Spleen (tissue), 11 donors: ENCODE data around the gene RPRD1B. TPM values are rescaled to one million over a fixed set of nuclear protein-coding genes. Genes with fewer than 3 reads are reported as not detected.
A peak's percentile ranks its signal among the peaks of the same experiment; 100 is the strongest.

ENCODE experiments used
- DNase-seq: peaks from one replicate; pipeline ENCODE4 v3.0.0-alpha.2; 2020
- H3K27ac ChIP-seq, 8 donors: fragments of 200-600 bp; sonication (generic) in 7 of 8; 1 replicate in 4 of 8; 2 replicates in 4 of 8; pipeline versions ENCODE4 v1.5.0 to v1.8.0; 2016 to 2021; ENCODE audit warnings: inconsistent platforms in 4 of 8, mild to moderate bottlenecking in 4 of 8, moderate library complexity in 1 of 8
- H3K27me3 ChIP-seq, 7 donors: fragments of 200-600 bp; sonication (generic) in 6 of 7; replicated peaks in 1 of 7; 1 replicate in 4 of 7; 2 replicates in 3 of 7; pipeline versions ENCODE4 v1.5.0 to v1.8.0; 2016 to 2021; ENCODE audit warnings: inconsistent platforms in 3 of 7, mild to moderate bottlenecking in 1 of 7
- H3K36me3 ChIP-seq, 6 donors: fragments of 200-600 bp; sonication (generic) in 5 of 6; 1 replicate in 4 of 6; 2 replicates in 2 of 6; pipeline versions ENCODE4 v1.5.0 to v1.8.0; 2016 to 2021; ENCODE audit warnings: inconsistent platforms in 2 of 6
- H3K4me1 ChIP-seq, 6 donors: fragments of 200-600 bp; sonication (generic) in 5 of 6; 1 replicate in 3 of 6; 2 replicates in 3 of 6; pipeline versions ENCODE4 v1.5.0 to v1.8.0; 2016 to 2021; ENCODE audit warnings: inconsistent platforms in 3 of 6
- H3K4me3 ChIP-seq, 8 donors: fragments of 200-600 bp; sonication (generic) in 7 of 8; 1 replicate in 4 of 8; 2 replicates in 4 of 8; pipeline versions ENCODE4 v1.5.0 to v1.8.0; 2016 to 2021; ENCODE audit warnings: inconsistent platforms in 4 of 8, mild to moderate bottlenecking in 4 of 8, moderate library complexity in 2 of 8
- H3K9me3 ChIP-seq, 8 donors: fragments of 200-600 bp; sonication (generic) in 7 of 8; 1 replicate in 4 of 8; 2 replicates in 4 of 8; pipeline versions ENCODE4 v1.5.0 to v1.8.0; 2016 to 2021; ENCODE audit warnings: inconsistent platforms in 4 of 8
- CTCF ChIP-seq, 11 experiments: fragments of 200-600 bp in 7 of 11; fragments of 450-650 bp in 4 of 11; sonication (generic) in 4 of 11; IDR thresholded peaks in 8 of 11; conservative IDR thresholded peaks in 3 of 11; 1 replicate in 7 of 11; 2 replicates in 4 of 11; pipeline versions ENCODE4 v1.4.0 to v1.8.0; 2016 to 2021; ENCODE audit warnings: antibody characterized with exemption in 11 of 11, inconsistent platforms in 4 of 11, mild to moderate bottlenecking in 1 of 11
- POLR2A ChIP-seq, 3 donors: fragments of 450-650 bp; IDR thresholded peaks; one replicate each; pipeline ENCODE4 v1.5.1; 2017; ENCODE audit warnings: antibody characterized with exemption in 3 of 3, mild to moderate bottlenecking in 1 of 3
- POLR2AphosphoS5 ChIP-seq, 3 donors: sonication (generic); formaldehyde crosslinking; IDR thresholded peaks; one replicate each; pipeline ENCODE4 v1.5.1; 2017; ENCODE audit warnings: antibody characterized with exemption in 3 of 3
- WGBS, 5 donors: extraction: QIAGEN DNeasy Blood & Tissue Kit in 3 of 5; methylation state at CpG; one replicate each; pipeline versions ENCODE4 v1.1.5 to v1.1.7; 2013 to 2018; 5-methylcytosine and 5-hydroxymethylcytosine counted together
- intact Hi-C: fragments of 100-400 bp; cut with DNase I; formaldehyde crosslinking; loops from one replicate; pipeline ENCODE4 v1.15.0; 2023; ENCODE audit warnings: low total_unique reads
- polyA plus RNA-seq, 3 donors: library from polyadenylated mRNA; stranded (reverse); fragments of 200-250 nt; gene quantifications; one replicate each; pipeline ENCODE4 v1.2.1, GENCODE V29; 2013
- total RNA-seq, 7 donors: library from RNA; depleted of rRNA in 3 of 7; stranded (reverse); fragments of >200 nt in 3 of 7; fragmentation: NEBNext Ultra II Directional in 4 of 7; extraction: Animal tissue kit (Norgen Biotek cat#: 25700) in 4 of 7; gene quantifications; one replicate each; pipeline versions ENCODE4 v1.1.0 to v1.2.1, GENCODE V29; 2016 to 2021
- donor health status: healthy with polysubstance abuse.
- donor health status: DM: no; HTN: no; CAD: no; lungs with moderate emphysema.
- donor health status: DM: no; HTN: no; CAD: no.
- donor health status: Bipolar disorder and iron deficiency.
- donor health status: healthy.
- donor health status: DM: no; HTN: no; CAD: no.
- donor health status: DM: yes; HTN: yes; CAD: no.

The RPRD1B gene
- total and polyA plus RNA-seq, 10 donors: 7.1 to 42.0 (median 31.2) TPM

- peaks cover 2 to 95% (median 47%) of the 10 kb centered on the region in 6 donors for H3K36me3 ChIP-seq
- intact Hi-C loops: loop anchor here (5.0 kb wide), 1 partner anchor 167 kb away; no protein-coding TSS in a partner anchor
- 62 to 84% (median 69%) methylated on average over 4 of the region's 4 CpGs for WGBS, 5 donors
Measured at GRCh38 chr20:38055294-38055693, 21.7 kb downstream of the RPRD1B start.

GRCh38 chr20:38055848-38056247 lies 22.3 kb downstream of the RPRD1B start:
- no peaks in the 10 kb centered on the region for H3K9me3 ChIP-seq
- no peak overlapping the region for H3K27ac ChIP-seq
- intact Hi-C loops: loop anchor here (5.0 kb wide), 1 partner anchor 166 kb away; no protein-coding TSS in a partner anchor
- 78 to 92% (median 89%) methylated on average over 6 of the region's 6 CpGs for WGBS, 5 donors
- no peak for DNase-seq
- peaks cover 3 to 32% (median 9%) of the 10 kb centered on the region in 6 donors for H3K4me1 ChIP-seq
- H3K27me3 ChIP-seq: no peaks in the 10 kb centered on the region
- H3K36me3 ChIP-seq: peaks cover 3 to 95% (median 50%) of the 10 kb centered on the region in 6 donors
- TF ChIP-seq CTCF (IDR thresholded peaks at IDR 0.05 in 8 of 11, conservative IDR thresholded peaks at IDR 0.05 in 3 of 11): no peak
- TF ChIP-seq POLR2A (IDR thresholded peaks at IDR 0.05): no peak
- no peak for TF ChIP-seq POLR2AphosphoS5 (IDR thresholded peaks at IDR 0.05)
- H3K4me3 ChIP-seq: no peak overlapping the region

More at GRCh38 chr20:38055294-38055693, 21.7 kb downstream of the RPRD1B start:
- no peaks in the 10 kb centered on the region for H3K27me3 ChIP-seq
- TF ChIP-seq POLR2AphosphoS5 (IDR thresholded peaks at IDR 0.05): no peak
- no peak overlapping the region for H3K27ac ChIP-seq
- no peaks in the 10 kb centered on the region for H3K9me3 ChIP-seq
- no peak overlapping the region for H3K4me3 ChIP-seq
- peaks cover 3 to 27% (median 9%) of the 10 kb centered on the region in 6 donors for H3K4me1 ChIP-seq
- no peak for DNase-seq

GRCh38 chr20:38057351-38057972 lies 23.9 kb downstream of the RPRD1B start:
- Histone ChIP-seq H3K27me3 (no peaks in the 10 kb centered on the region), H3K4me1 (peaks cover 3 to 33% (median 9%) of the 10 kb centered on the region in 6 donors), H3K36me3 (peaks cover 3 to 95% (median 52%) of the 10 kb centered on the region in 6 donors), H3K4me3 (no peak overlapping the region), H3K9me3 (no peaks in the 10 kb centered on the region), H3K27ac (peak overlapping the region in 5 of 8 donors; percentile 1 to 40 (median 29))
- peak; percentile 94 for DNase-seq
- TF ChIP-seq POLR2A (IDR thresholded peaks at IDR 0.05) (no peak), POLR2AphosphoS5 (IDR thresholded peaks at IDR 0.05) (peak in 1 of 3 donors; percentile 20), CTCF (IDR thresholded peaks at IDR 0.05 in 8 of 11, conservative IDR thresholded peaks at IDR 0.05 in 3 of 11) (peak; percentile 55 to 88 (median 80))
- intact Hi-C loops: loop anchor here (5.0 kb wide), 1 partner anchor 165 kb away; no protein-coding TSS in a partner anchor
- 22 to 38% (median 30%) methylated on average over 7 of the region's 7 CpGs for WGBS, 5 donors

- Histone ChIP-seq H3K4me1 (peaks cover 3 to 43% (median 14%) of the 10 kb centered on the region in 6 donors), H3K27ac (no peak overlapping the region), H3K36me3 (peaks cover 3 to 100% (median 58%) of the 10 kb centered on the region in 6 donors), H3K27me3 (no peaks in the 10 kb centered on the region), H3K4me3 (no peak overlapping the region), H3K9me3 (no peaks in the 10 kb centered on the region)
- 86 to 92% (median 88%) methylated on average over 5 of the region's 5 CpGs for WGBS, 5 donors
- intact Hi-C loops: loop anchor here (5.0 kb wide), 1 partner anchor 162 kb away; no protein-coding TSS in a partner anchor
- TF ChIP-seq POLR2AphosphoS5 (IDR thresholded peaks at IDR 0.05): no peak
- TF ChIP-seq CTCF (IDR thresholded peaks at IDR 0.05 in 8 of 11, conservative IDR thresholded peaks at IDR 0.05 in 3 of 11): no peak
- no peak for TF ChIP-seq POLR2A (IDR thresholded peaks at IDR 0.05)
- DNase-seq: no peak
Measured at GRCh38 chr20:38059832-38060231, 26.3 kb downstream of the RPRD1B start.
